ENCODE measurements around the gene TAS1R1.
A peak's percentile ranks its signal among the peaks of the same experiment; 100 is the strongest.
"Not testable (repeated sequence)": the region's sequence is repeated elsewhere in the genome, so short reads cannot be mapped to it uniquely, and the experiment has no call there.

Gene TAS1R1

GRCh38 chr1:6592441-6592840, 37.3 kb downstream of the TAS1R1 start:
- DNase-seq: no peak

GRCh38 chr1:6592865-6593593, 37.9 kb downstream of the TAS1R1 start:
- no peak for DNase-seq

- no peak for DNase-seq
Observed at GRCh38 chr1:6593810-6594209, 38.7 kb downstream of the TAS1R1 start.

- DNase-seq: no peak
Observed at GRCh38 chr1:6594977-6595740, 40.1 kb downstream of the TAS1R1 start.

GRCh38 chr1:6596351-6596750, 41.2 kb downstream of the TAS1R1 start:
- DNase-seq: no peak

- DNase-seq: no peak
Observed at GRCh38 chr1:6596886-6597776, 42.0 kb downstream of the TAS1R1 start.

GRCh38 chr1:6597777-6598131, 42.6 kb downstream of the TAS1R1 start:
- no peak for DNase-seq

- DNase-seq: peak; percentile 41
Observed at GRCh38 chr1:6599141-6599975, 44.3 kb downstream of the TAS1R1 start.

GRCh38 chr1:6599991-6600390, 44.9 kb downstream of the TAS1R1 start:
- not testable (repeated sequence) for DNase-seq

- no peak for DNase-seq
Observed at GRCh38 chr1:6600410-6601048, 45.4 kb downstream of the TAS1R1 start.

GRCh38 chr1:6601049-6601922, 46.2 kb downstream of the TAS1R1 start:
- peak; percentile 74 for DNase-seq

GRCh38 chr1:6601923-6602668, 47.0 kb downstream of the TAS1R1 start:
- no peak for DNase-seq

- DNase-seq: peak; percentile 85
Observed at GRCh38 chr1:6602669-6603237, 47.6 kb downstream of the TAS1R1 start, which contains the start of gene KLHL21. Gene KLHL21, minus strand, starts transcription at chr1:6602869. Its CDS starts 52 bp downstream, at chr1:6602817.

GRCh38 chr1:6603238-6603914, 48.3 kb downstream of the TAS1R1 start:
- peak; percentile 68 for DNase-seq

- no peak for DNase-seq
Observed at GRCh38 chr1:6603915-6604558, 48.9 kb downstream of the TAS1R1 start.

GRCh38 chr1:6612641-6613360, 57.7 kb downstream of the TAS1R1 start:
- DNase-seq: no peak

- DNase-seq: peak; percentile 99
Observed at GRCh38 chr1:6613361-6614018, 58.4 kb downstream of the TAS1R1 start, which contains the start of gene PHF13. Gene PHF13, plus strand, starts transcription at chr1:6613731. Its CDS starts 336 bp downstream, at chr1:6614067.

All from CD4-positive, alpha-beta T cell treated with Interferon gamma for 1 hour (primary cell).